H7 (cell line): ENCODE data around the gene ZDHHC22. TPM values are rescaled to one million over a fixed set of nuclear protein-coding genes. Genes with fewer than 3 reads are reported as not detected.

ENCODE experiments used
- DNase-seq: peaks from one replicate; pipeline ENCODE4 v3.0.0; 2012
- H3K27me3 ChIP-seq: 2 replicates; pipeline ENCODE4 v1.6.0; 2011; ENCODE audit warnings: mild to moderate bottlenecking, low read length; ENCODE audit not compliant: control insufficient read depth, insufficient read depth
- H3K36me3 ChIP-seq: replicated peaks from 2 replicates; pipeline ENCODE4 v1.5.1; 2011; ENCODE audit warnings: low read length; ENCODE audit not compliant: control insufficient read depth, insufficient read depth
- H3K4me3 ChIP-seq: 2 replicates; pipeline ENCODE4 v1.5.1; 2011; ENCODE audit warnings: low read depth, mild to moderate bottlenecking, control low read depth, low read length, moderate library complexity; ENCODE audit not compliant: insufficient read depth
- total RNA-seq: library from RNA; depleted of rRNA; stranded (reverse); fragments of >200 nt; shearing (Covaris generic); gene quantifications from 2 replicates; pipeline ENCODE4 v1.2.3, GENCODE V29; 2014

ZDHHC22 gene
- total RNA-seq, 1 experiment from 2014 or later = 8.9 TPM

- Histone ChIP-seq H3K4me3 (no peak overlapping the region), H3K27me3 (no peaks in the 10 kb centered on the region), H3K36me3 (peaks cover 12% of the 10 kb centered on the region)
- no peak for DNase-seq
Measured at GRCh38 chr14:77110286-77110685, 31.3 kb downstream of the ZDHHC22 start.

DNA sequence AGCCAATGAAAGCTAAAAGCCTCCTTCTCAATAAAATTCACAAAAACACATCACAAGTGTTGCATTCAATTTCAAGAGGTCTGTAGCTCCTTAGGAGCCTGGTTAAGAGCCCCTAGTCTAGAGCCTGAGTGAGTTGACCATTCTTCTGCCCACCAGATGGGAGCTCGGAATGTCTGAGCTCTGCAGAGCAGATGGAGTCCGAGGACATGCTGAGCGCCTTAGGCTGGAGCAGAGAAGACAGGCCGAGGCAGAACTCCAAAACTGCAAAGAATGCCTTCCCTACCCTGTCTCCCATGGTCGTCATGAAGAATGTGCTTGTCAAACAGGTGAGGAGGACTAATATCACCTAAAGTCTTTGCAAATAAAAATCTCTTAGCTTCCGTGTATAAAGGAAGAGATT is 31.9 kb downstream of the ZDHHC22 start:
- no peak overlapping the region for H3K4me3 ChIP-seq
- no peak for DNase-seq
- H3K36me3 ChIP-seq = peaks cover 12% of the 10 kb centered on the region
- H3K27me3 ChIP-seq = no peaks in the 10 kb centered on the region

DNA sequence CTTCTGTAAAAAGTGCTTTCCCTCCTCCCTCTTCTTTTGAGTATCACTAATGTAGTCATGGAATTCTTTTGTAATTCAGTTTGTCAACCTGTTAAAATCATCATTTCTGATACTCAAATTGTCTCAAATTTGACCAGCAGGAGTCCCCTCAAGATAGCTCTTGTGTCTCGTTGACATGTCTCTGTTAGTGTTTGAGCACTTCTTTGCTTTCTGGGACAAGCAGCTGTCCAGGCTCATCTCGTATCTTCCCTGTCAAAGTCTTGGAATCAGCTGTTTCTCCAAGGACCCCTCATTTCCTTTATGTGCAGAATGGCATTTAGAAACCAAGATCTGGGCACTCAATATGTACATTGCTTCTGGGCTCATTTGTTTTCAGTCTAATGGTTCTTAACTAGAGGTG is 32.8 kb downstream of the ZDHHC22 start:
- Histone ChIP-seq H3K4me3 (no peak overlapping the region), H3K27me3 (no peaks in the 10 kb centered on the region), H3K36me3 (peaks cover 7% of the 10 kb centered on the region)
- DNase-seq = no peak

- DNase-seq = no peak
- no peak overlapping the region for H3K4me3 ChIP-seq
- no peaks in the 10 kb centered on the region for H3K27me3 ChIP-seq
- peaks cover 3% of the 10 kb centered on the region for H3K36me3 ChIP-seq
Measured at GRCh38 chr14:77107228-77107627, 34.4 kb downstream of the ZDHHC22 start.

DNA sequence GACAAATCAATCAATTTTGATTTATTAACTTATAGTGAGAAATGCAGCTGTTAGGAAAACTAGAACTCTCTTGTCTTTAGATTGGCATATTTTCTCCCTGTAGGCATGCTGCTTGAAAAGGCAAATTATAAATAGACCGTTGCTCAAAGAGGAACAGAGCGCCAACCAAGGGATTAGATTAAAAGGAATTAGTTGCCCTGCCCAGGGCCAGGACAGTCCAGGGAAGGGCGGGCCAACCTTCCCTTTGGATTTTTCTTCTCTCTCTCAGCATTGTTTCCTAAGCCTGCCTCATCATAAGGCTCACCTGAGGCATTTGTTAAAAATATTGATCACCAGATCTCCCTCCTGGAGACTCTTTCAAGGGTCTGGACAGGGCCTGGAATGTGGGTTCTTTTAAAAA is 34.9 kb downstream of the ZDHHC22 start:
- DNase-seq = no peak
- H3K4me3 ChIP-seq = no peak overlapping the region
- peaks cover 3% of the 10 kb centered on the region for H3K36me3 ChIP-seq
- H3K27me3 ChIP-seq = no peaks in the 10 kb centered on the region

DNA sequence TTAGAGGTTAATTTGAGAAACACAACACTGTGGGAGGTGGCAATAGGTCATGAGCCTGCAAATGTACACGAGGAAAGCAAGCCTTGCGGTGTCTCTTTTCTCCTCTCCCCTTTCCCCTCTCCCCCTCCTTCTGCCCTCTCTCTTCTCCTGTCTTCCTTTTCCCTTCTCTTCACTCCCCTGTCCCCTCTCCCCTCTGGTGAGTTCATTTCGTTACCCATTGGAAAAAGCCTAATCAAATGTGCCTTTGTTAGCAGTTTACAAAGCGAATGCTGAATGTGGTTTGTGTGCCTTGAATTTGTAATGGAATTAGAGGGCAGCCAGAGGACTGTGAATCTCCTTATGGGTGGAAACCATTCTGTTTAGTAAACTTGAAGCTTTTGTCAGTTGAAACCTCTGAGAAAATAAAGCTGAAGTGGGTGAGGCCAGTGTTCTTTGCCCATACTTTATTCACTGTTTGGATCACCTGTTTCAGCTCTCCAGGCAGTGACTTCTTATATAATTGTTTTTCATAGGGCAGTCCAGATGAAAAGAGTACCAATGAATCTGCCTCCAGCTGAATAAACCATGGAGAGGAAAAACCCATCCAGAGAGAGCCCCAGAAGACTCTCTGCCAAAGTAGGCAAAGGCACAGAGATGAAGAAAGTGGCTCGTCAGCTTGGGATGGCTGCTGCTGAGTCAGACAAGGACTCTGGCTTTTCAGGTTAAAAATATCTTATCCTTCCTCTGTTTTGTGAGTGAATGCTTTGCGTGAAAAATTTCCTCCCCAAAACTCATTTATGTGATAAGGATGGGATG is 36.2 kb downstream of the ZDHHC22 start:
- Histone ChIP-seq H3K36me3 (peaks cover 3% of the 10 kb centered on the region), H3K4me3 (no peak overlapping the region), H3K27me3 (no peaks in the 10 kb centered on the region)
- DNase-seq = peak; percentile 44

- no peaks in the 10 kb centered on the region for H3K27me3 ChIP-seq
- DNase-seq = no peak
- H3K4me3 ChIP-seq = no peak overlapping the region
- peaks cover 2% of the 10 kb centered on the region for H3K36me3 ChIP-seq
Measured at GRCh38 chr14:77104393-77104792, 37.2 kb downstream of the ZDHHC22 start.

GRCh38 chr14:77103951-77104350 is 37.6 kb downstream of the ZDHHC22 start:
- DNase-seq = no peak
- H3K4me3 ChIP-seq = no peak overlapping the region
- H3K27me3 ChIP-seq = no peaks in the 10 kb centered on the region
- peaks cover 2% of the 10 kb centered on the region for H3K36me3 ChIP-seq

DNA sequence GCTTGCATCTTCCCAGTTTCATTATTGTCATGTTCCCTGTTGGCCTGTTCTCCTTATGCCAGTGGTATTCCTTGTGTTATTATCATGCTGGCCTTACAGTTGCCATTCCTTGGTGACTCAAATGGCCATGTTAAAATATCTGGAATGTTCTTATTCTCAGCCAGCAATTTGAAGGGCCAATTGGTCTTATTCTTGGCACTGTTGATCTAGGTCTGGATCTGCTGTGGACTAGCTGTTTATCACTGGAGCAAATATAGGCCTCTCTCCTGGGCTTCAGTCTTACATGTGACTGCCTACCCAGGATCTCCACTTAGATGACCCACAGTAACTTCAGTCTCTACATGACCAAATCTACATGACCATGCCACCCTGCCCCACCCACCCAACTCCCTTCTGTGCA is 38.1 kb downstream of the ZDHHC22 start:
- Histone ChIP-seq H3K4me3 (no peak overlapping the region), H3K36me3 (peaks cover 2% of the 10 kb centered on the region), H3K27me3 (no peaks in the 10 kb centered on the region)
- DNase-seq = no peak

GRCh38 chr14:77102154-77102553 is 39.4 kb downstream of the ZDHHC22 start:
- Histone ChIP-seq H3K27me3 (no peaks in the 10 kb centered on the region), H3K4me3 (no peak overlapping the region), H3K36me3 (peaks cover 2% of the 10 kb centered on the region)
- no peak for DNase-seq

DNA sequence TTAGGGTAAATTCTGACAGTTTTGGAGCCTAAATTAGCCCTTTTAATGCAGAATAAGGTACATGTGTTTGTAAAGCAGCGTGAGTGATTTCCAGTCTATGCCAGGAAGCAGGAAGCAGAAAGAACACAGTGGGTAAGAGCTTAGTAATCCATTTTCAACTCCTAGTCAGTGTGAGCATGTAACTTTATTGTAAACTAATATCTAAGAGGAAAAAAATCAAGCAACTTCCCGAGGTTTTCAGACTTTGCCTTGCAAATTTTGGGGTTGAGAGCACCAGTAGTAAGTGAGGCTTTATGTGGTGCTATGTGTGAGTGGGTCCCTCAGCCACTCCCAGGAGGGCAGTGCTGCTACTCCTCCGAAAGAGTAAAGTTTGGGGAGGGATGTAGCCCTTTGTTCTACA is 40.6 kb downstream of the ZDHHC22 start:
- Histone ChIP-seq H3K27me3 (no peaks in the 10 kb centered on the region), H3K36me3 (peaks cover 2% of the 10 kb centered on the region), H3K4me3 (no peak overlapping the region)
- DNase-seq = no peak

DNA sequence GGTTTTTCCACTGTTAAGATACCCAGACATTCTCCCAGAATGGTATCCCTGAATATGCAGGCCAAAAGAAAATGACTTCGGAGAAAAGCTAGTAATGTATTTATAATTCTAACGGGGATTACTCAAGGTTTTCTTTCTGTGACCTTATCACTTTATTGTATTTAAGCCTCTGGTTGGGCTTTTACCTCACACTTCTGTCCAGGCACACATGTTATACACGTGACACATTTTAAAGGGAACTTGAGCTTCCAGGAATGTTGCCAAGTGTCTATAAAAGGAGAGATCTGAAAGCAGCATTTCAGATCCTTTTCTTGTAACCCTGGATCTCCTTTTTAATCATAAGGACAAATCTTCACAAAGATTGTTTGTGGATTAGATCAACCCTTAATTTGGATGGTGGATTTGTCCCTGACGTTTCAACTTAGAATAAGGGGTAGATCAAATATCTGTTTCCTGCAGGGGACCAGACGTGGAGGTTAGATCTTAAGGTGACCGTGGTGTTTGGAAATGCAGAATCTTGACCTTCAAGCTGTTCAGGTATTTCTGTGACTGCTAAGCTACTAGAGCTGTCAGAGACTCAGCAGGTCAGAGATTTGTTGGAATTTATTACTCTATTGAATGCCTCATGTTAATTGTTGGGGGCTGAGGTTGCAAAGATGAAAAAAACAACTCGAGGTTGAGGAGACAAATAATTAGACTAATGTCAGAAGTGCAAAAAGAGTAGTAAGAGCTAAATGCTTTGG is 42.0 kb downstream of the ZDHHC22 start:
- no peak for DNase-seq
- Histone ChIP-seq H3K27me3 (no peaks in the 10 kb centered on the region), H3K4me3 (no peak overlapping the region), H3K36me3 (peaks cover 2% of the 10 kb centered on the region)

DNA sequence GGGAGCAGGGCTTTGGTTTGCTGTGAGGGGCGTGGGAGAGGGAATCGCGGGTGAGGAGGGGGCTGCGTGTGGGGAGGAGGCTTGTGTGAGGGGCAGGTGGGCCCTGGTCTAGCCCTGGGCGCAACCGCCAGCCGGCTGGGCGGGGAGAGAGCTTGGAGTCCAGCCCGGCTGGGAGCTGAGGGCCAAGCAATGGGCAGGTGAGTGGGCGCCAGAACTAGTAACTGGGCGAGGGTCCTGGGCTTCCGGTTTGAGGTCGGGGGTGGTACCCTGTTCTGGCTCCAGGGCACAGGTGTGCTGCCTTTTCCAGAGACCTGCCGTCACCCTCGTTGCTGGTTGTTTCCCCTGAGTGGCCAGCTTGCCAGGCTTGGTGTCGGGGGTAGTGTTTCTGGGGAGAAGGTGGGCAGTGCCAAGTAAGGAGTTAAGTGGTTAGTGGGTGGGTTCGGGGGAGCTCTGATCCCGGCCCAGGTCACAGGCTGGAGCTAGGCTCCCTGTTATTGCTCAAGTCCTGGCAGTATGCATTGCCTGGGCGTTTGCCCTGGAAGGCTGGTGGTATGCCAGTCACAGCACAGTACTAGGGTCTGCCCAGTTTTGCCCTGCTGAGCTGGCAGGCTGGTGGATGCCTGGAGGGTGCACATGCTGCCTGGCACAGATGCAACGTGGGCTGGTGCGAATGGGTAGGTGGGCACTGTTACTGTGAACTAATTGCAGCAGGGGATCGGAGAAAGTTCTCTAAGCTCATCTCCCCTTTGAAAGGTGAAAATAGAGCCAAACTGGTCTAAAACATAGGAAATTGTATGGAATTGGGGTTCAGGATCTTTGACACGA is 42.9 kb downstream of the ZDHHC22 start:
- DNase-seq = no peak
- H3K36me3 ChIP-seq = peaks cover under 1% of the 10 kb centered on the region
- no peaks in the 10 kb centered on the region for H3K27me3 ChIP-seq
- peak overlapping the region; percentile 89 for H3K4me3 ChIP-seq

GRCh38 chr14:77097700-77098528 is 43.7 kb downstream of the ZDHHC22 start, which contains the start of gene CIPC:
Gene CIPC (plus strand): TSS chr14:77098258. CDS start chr14:77105709, 7,451 bp downstream.
- peak; percentile 95 for DNase-seq
- peak within 1 kb of the TSS; percentile 89 for H3K4me3 ChIP-seq
- no peaks in the 10 kb centered on the region for H3K36me3 ChIP-seq
- no peaks in the 10 kb centered on the region for H3K27me3 ChIP-seq
